Measurements from ENCODE around the gene TBX18.

GRCh38 chr6:84773431-84774156 is 9.2 kb upstream of the TBX18 start:
- TF ChIP-seq RAD21 (IDR thresholded peaks at IDR 0.05; ENCODE audit: low read depth), result no peak
- TF ChIP-seq TAF1 (IDR thresholded peaks at IDR 0.05; ENCODE audit: low read depth), result no peak
- TF ChIP-seq YY1 (IDR thresholded peaks at IDR 0.05; ENCODE audit: low read depth), result no peak
- no peak for TF ChIP-seq EP300 (IDR thresholded peaks at IDR 0.05; ENCODE audit: borderline replicate concordance)
- no peak for TF ChIP-seq CEBPB (IDR thresholded peaks at IDR 0.05)
- no peak for TF ChIP-seq REST (IDR thresholded peaks at IDR 0.05; ENCODE audit: low read depth)
- no peak for TF ChIP-seq CREB1 (IDR thresholded peaks at IDR 0.05; ENCODE audit: low read depth)
- TF ChIP-seq NFIC (IDR thresholded peaks at IDR 0.05), result no peak
